GM10266 (cell line): ENCODE results near the gene ZC3H12D.

Experiments used
- DNase-seq: peaks from one replicate; pipeline ENCODE4 v3.0.0; 2012; ENCODE audit errors: extremely low spot score
- TF ChIP-seq, protein P1 (sequence below): IDR thresholded peaks from 2 replicates; pipeline ENCODE4 v1.5.1; 2012; ENCODE audit warnings: mild to moderate bottlenecking, low read depth; ENCODE audit not compliant: control insufficient read depth, insufficient read depth; ENCODE audit errors: missing control alignments

ZC3H12D gene

DNA sequence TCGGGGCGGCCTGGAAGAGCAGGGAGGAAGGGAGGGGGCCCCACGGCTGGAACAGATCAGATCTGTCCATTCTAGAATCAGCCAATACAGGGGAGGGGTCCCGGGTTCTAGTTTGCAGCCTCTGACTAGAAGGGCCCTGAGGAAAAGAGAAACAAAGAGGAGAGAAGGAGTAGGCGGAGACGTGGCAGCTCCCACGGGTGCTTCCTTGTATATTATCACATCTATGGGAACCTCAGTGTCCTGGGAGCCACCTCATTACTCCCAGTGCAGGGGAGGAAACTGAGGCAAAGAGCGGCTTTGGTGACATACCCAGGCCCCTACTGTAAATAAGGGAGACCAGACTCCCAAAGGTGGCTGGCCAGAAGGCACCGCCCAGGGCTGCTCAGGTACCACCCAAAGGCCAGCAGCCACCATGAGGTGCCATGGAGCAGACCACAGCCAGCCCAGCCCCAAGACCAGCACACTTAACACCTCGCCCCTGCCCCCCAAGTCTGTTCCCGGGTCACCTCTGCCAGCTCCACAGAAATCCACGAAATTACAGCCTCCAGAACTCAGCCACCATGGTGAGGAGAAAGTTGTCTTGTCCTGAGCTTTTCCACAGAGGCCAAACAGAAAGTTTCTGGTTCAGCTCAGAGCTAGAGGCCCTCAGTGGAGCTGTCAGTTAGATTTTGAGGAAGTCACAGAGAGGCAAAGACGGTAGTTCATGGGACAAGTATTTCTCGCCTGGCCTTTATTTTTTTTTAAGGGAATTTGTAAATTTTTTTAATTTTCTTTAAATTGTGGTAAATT lies 2.1 kb downstream of the ZC3H12D start:
- DNase-seq = no peak
- TF ChIP-seq, protein P1, sequence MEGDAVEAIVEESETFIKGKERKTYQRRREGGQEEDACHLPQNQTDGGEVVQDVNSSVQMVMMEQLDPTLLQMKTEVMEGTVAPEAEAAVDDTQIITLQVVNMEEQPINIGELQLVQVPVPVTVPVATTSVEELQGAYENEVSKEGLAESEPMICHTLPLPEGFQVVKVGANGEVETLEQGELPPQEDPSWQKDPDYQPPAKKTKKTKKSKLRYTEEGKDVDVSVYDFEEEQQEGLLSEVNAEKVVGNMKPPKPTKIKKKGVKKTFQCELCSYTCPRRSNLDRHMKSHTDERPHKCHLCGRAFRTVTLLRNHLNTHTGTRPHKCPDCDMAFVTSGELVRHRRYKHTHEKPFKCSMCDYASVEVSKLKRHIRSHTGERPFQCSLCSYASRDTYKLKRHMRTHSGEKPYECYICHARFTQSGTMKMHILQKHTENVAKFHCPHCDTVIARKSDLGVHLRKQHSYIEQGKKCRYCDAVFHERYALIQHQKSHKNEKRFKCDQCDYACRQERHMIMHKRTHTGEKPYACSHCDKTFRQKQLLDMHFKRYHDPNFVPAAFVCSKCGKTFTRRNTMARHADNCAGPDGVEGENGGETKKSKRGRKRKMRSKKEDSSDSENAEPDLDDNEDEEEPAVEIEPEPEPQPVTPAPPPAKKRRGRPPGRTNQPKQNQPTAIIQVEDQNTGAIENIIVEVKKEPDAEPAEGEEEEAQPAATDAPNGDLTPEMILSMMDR = no peak

GRCh38 chr6:149480502-149481280 lies 4.1 kb downstream of the ZC3H12D start:
- DNase-seq = no peak
- TF ChIP-seq, protein P1 = no peak

GRCh38 chr6:149478631-149479314 lies 6.0 kb downstream of the ZC3H12D start:
- no peak for DNase-seq
- TF ChIP-seq, protein P1 = no peak

- TF ChIP-seq, protein P1 = no peak
- DNase-seq = no peak
Measured at GRCh38 chr6:149477544-149477943, 7.3 kb downstream of the ZC3H12D start.

- no peak for DNase-seq
- TF ChIP-seq, protein P1 = no peak
Measured at GRCh38 chr6:149476789-149477455, 7.9 kb downstream of the ZC3H12D start.

- no peak for DNase-seq
- TF ChIP-seq, protein P1 = no peak
Measured at GRCh38 chr6:149474108-149474935, 10.5 kb downstream of the ZC3H12D start.
